GM19328 (cell line): ENCODE data around the gene EFNB2.

ENCODE experiments used
- ATAC-seq: cut with Tn5 transposase; IDR thresholded peaks from one replicate; pipeline ENCODE4 v1.9.1; 2021; ENCODE audit warnings: mild to moderate bottlenecking, moderate library complexity; ENCODE audit not compliant: unreplicated experiment

Gene EFNB2, protein sequence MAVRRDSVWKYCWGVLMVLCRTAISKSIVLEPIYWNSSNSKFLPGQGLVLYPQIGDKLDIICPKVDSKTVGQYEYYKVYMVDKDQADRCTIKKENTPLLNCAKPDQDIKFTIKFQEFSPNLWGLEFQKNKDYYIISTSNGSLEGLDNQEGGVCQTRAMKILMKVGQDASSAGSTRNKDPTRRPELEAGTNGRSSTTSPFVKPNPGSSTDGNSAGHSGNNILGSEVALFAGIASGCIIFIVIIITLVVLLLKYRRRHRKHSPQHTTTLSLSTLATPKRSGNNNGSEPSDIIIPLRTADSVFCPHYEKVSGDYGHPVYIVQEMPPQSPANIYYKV

DNA sequence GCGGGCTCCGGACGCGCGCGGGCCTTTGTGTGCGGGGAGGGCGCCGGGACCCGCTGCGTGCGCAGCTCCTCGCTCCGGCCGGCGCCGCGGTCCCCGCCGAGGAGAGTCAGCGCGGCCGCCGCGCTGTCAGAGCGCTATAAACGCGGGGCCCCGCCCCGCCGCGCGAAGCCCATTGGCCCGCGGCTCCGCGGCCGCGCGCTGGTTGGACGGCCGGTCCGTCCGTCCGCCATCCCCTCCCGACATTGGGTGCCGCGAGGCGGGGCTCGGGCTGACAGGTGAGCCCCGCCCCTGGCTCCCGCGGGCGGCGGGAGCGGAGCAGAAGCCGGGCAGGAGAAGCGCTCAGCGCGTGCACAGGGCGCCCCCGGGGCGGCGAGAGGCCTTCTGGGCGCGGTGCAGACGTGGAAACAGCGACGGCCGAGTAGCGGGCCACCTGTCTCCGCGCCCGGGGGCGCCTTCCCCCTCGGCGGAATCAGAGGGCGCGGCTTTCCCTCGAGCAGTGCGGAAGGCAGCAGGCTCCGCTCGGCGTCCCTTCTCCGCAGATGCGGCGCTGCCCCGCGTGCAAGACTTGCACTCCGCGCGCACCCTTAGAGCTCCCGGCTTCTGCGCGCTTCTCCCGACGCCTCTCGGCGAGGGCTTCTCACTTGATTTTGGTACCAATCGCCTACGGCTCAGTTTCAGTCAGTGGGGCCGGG, at the start of gene EFNB2:
EFNB2 (minus strand) TSS at position 111 of the 692 bp plus-strand sequence. CDS start 698 bp downstream, outside the sequence.
- peak; percentile 97 for ATAC-seq

DNA sequence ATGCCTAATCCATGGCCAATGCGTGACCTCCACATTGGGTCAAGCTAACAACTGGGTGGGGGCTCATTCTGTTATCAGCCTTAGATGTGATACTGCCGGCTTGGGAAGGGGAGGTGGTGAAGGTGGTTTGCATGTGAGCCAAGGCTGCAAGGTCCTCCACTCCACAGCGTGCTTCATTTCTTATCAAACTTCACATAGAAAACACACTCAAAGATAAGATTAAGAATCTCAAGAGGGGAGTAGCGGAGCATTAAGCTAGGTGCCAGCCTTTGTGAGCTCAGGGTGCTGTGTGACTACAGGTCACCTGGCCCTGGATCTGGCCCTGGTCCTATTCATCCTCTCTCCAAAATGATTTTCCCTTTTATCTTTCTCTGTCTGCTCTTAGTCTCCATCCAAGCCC, 45.8 kb upstream of the EFNB2 start:
- no peak for ATAC-seq

DNA sequence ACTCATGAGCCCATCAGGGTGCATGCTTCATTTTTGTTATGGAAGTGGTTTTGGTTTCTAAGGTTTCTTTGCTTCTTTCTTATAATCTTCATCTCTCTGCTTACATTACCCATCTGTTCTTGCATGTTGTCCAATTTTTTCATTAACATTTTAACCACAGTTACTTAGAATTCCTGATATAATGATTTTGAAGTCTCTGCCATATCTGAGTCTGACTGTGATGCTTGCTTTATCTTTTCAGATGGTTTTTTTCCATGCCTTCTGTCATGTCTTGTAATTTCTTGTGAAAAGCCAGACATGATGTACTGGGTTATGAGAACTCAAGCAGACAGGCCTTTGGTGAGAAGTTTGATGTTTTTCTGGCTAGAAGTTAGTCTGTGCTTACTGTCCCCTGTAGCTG, 40.4 kb upstream of the EFNB2 start:
- ATAC-seq = no peak

DNA sequence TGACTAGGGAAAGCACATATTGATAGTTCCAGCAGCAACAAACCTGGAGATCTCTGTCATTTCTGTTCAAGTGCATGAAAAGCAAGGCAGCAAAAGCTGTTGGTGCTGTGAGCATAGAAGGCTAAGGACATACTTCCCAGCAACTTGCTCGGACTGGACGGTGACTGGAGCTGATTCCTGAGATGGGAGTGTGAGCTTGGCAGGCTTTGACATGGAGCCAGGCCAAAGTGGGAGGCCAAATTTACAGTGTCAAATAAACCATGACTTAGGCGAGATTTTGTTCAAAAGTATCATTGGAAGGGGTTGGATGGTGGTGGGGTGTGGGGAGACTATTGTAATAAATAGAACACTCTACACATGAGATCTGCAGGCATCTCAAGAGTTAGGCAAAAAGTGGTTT, 38.4 kb upstream of the EFNB2 start:
- ATAC-seq = no peak

DNA sequence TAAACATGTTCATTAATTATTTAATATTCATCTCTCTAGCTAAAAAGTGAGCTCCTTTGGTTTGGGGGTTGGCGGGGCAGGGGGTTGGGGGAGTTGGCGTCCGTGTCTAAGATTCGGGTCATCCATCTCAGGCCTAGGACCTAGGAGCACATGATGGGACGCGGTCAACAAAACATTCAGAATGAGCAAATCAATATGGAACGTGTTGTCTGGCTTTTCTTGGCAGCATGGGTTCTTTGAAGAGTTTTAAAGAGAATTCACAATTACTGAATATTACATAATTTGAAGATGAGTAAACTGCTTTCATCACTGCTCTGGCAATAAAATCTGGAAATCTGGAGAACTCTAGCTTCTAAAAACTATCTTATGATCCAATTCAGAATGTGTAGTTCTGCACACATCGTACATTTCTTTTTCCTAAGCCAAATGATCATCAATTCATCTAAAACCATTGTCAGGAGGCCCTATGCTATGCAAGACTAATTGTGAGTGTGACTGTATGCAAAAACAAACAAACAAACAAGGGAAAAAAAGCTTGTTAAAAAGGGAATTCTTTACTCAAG, 37.9 kb upstream of the EFNB2 start:
- no peak for ATAC-seq

DNA sequence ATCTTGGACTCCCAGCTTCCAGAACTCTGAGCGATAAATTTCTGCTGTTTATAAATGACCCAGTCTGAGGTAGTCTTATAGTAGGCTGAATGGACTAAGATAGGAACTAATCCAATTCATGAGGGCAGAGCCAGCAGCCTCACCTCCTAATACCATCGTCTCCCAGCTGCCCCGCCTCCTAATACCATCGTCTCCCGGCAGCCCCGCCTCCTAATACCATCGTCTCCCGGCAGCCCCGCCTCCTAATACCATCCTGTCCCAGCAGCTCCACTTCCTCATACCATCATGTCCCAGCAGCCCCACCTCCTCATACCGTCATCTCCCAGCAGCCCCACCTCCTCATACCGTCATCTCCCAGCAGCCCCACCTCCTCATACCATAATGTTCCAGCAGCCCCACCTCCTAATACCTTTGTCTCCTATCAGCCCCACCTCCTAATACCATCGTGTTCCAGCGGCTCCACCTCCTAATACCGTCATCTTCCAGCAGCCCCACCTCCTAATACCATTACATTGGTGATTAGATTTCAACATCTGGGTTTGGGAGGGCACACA, 34.9 kb upstream of the EFNB2 start:
- peak; percentile 30 for ATAC-seq

DNA sequence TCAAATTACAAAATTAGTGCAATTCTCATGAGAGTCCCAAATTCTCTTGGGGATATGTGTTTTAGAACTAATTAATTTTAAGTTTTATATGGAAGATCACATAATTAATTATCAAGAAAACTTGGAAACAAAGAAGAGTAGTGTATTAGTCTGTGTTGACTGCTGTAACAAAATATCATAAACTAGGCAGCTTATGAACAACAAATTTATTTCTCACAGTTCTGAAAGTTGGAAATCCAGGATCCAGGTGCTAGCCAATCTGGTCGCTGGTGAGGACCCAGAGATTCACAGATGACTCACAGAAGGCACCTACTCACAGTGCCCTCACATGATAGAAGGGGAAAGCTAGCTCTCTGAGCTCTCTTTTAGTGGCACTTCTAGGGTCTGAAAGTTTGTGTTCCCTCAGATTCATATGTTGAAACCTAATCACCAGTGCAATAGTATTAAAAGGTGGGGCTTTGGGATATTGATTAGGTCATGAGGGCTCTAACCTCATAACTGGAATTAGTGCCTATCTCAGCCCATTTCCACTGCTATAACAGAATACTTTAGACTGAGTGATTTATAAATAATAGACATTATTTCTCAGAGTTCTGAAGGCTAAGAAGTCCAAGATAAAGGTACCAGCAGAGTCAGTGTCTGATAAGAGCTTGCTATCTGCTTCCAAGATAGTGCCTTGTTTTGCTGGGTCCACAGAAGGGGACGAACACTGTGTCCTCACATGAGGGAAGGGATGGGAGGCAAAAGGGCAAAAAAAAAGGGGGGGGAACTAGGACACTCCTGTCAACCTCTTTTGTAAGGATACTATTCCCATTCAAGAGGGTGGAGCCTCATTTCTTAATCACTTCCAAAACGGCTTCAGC, 34.0 kb upstream of the EFNB2 start:
- no peak for ATAC-seq

DNA sequence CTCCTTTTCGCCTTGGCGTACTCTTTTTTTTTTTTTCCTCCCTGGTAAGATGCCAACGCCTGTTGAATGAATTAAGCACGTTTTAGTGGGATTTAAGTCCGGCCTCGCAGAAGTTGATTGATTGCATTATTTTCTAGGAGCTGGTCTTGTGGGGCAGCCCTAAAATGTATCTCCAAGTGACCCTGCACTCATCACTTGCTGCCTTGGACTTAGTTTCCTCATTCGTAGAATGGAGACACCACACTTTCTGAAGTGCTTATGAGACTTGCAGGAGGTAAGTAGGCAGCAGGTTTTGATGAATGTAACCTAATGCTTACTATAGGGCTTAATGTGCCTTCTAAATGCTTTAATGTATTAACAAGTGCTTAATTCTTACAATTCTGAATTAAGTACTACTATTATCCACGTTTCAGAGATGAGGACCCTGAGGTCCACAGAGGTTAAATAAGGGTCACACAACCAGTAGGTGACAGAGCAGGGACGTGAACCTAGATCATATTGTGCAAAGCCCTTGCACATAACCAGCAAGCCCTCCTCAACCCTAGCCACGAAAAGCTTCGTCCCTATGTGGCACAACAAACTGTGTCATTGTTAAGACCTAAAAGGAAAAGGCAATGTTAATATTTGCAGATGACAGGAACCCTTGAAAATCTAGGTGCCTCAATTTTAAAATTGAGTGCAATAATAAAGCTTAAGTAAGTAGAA, 33.0 kb upstream of the EFNB2 start:
- peak; percentile 32 for ATAC-seq

DNA sequence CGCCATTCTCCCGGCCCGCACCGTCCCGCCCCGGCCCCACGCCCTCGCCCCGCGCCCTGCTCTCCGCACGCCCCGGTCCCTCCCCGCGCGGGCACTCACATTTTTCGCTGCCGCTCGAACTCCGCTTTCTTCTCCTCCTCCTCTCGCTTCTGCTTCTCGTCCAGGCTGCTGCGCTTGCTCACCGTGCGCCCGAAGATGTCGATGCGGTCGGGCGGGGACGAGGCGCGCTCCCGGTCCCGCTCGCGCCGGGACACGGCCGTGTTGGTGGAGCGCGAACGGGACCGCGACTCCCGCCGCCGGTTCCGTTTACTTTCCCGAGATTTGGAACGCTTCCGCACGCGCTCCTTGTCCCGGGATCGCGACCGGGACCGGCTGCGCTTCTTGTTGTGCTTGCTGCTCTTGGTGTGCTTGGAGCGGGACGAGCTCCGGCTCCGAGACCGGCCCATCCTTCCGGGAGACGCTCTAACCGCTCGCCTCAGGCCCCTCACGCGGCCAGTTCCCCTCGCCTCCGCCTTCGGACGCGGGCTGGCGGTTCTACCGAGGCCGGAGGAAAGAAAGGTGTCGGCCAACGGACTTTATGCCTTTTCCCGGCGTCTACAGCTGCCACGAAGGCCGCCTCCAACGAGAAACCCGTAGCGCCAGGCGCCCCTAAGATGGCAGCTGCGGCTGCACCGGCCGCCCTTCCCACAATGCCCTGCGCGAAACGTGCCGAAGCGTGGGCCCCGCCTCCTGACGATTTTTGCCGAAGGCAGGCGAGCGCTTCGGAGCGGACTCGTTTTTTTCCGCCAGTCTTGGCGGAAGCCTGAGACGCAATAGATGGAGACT, 32.2 kb upstream of the EFNB2 start, which contains the start of gene ARGLU1:
ARGLU1 (minus strand) TSS at position 664 of the 825 bp plus-strand sequence; CDS start at position 446, 218 bp downstream.
- ATAC-seq = peak; percentile 61

DNA sequence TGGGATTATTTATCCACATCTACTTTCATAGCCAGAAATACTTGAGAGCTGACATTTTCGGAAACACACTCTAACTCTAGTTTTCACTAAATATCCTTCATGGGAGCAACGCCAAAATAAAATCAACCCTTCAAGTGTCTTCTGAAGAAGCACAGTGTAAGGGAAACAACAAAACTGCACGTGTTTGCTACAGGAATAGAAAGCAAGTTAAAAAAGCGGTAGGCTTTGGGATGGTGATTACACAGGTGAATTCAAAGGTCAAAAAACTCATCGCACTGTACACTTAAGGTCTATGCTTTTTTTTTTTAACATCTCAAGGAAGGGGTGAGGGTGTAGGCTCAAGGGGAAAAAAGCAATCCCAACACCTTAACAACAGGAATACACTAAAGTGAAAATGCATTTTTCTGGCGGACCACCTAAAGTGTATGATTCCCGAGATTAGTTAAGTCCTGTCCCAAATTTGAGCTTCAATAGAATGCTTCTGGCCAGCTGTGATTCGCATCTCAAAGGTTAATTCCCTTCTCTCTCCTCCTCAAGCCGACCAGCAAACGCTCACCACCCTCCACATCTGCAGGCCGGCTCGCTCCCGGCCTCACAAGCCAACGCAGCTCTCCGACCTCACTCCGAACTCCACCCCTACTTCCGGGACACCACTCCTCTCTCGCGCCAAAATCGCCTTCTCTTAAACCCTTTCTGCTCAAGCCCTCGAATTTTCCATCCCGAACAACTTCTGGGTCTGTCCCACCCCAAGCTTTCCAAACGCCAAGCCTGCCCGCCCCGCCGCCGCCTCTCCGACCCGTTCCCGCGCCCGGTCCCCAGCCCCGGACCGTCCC, 31.4 kb upstream of the EFNB2 start:
- peak; percentile 25 for ATAC-seq

DNA sequence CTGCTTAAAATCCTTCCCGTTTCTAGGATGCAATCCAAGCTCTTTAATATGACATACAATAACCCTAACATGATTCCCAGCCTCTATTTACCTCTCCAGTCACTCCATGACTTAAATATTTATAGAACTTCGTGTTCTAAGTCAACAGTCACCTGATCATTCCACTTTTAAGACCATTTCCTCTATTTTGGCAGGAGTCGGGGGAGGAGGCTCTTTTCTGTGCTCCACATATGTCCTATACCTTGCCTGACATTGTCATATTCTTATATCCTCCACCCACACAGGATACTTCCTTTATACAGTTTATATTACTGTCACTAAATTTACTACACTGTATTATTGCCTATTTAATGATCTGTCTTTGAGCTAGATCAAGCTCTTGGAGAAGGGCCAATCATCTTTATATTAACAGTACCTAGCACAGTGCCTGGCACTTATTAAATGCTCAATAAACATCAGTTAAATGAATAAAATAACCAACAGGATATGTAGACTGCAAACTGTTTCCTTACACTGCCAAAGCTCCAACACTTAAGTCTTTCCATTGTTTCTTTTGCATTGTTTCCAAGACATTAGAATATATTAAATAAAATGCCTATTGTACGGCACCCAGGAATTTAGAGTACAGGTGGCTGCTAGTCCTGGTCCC, 29.8 kb upstream of the EFNB2 start:
- ATAC-seq = no peak

DNA sequence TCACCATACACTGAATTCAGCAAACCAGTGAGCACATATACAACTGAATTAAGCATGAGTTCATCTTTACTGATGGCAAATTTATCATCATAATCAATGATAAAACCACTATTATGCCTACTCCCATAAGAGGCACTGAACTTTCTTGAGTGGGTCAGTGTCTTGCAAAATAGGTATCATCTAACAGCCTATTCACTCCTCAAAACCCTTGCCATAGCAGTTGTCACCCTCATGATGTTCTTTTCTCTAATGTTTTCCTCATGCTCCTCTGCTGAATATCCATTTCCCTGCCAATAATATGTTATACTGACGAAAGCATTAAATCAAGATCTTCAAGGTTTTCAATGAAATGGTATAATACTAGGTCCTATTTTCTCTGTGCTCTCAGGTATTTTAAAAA, 26.8 kb upstream of the EFNB2 start:
- ATAC-seq = no peak

DNA sequence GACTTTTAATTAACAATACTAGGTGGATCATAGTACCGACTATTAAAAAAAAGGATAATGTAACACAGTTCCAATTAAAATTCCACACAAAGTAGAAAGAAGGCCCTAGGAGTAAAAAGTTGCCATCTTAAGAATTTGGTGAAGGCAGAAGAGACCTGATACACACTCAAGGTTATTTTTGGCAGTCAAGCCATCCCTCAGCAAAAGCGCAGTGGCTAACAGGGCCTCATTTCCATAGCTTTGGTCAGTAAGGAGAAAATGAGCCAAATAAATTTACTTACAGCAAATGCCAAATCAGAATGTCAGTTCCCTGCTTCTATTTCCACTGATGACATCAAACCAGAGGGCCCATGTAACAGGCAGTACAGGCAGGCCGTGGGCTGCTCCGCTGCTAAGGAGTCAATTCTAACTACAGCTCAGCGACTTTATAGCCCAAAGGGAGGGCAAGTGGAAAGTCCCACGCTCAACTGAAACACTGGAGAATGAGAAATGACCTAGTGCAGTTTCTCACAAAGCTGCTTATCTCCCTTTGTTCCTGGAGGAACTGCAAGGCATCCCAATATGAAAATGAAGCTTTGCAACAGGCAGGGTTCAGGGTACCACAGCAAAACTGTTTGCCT, 26.2 kb upstream of the EFNB2 start:
- ATAC-seq = peak; percentile 77

DNA sequence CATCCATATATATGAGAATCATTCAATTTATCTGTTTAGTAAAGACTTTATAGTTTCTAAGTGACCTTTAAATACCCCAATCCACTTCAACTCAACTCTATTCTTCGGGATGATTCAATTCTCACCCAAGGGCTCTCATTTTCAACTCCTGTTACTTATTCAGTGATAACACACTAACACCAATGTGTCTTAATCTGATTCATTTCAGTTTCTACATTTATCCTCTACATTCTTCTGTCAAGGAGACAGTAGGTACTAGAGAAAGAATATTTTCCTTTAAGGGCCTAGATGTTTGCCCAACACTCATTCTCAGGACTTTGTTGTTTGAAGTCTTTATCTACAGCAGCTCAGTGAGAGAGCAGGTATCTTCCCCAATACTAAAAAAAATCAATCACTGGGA, 25.4 kb upstream of the EFNB2 start:
- no peak for ATAC-seq

DNA sequence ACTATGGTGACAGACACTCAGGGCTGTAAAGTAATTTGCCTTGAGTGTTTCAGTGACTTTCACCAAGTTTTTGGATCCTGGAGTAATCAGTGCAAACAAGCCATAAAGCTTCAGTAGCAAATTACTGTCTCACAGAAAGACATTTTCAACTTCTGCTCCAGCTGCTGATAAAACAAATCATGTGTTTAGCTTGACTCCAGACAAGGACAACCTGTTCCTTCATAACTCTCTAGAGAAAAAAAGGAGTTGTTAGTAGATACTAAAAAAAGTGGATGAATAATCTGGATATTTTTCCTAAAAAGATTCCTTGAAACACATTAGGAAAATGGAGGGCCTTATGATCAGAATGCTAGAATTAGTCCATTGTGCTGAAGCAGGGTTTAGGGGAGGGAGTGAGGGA, 23.1 kb upstream of the EFNB2 start:
- ATAC-seq = no peak

DNA sequence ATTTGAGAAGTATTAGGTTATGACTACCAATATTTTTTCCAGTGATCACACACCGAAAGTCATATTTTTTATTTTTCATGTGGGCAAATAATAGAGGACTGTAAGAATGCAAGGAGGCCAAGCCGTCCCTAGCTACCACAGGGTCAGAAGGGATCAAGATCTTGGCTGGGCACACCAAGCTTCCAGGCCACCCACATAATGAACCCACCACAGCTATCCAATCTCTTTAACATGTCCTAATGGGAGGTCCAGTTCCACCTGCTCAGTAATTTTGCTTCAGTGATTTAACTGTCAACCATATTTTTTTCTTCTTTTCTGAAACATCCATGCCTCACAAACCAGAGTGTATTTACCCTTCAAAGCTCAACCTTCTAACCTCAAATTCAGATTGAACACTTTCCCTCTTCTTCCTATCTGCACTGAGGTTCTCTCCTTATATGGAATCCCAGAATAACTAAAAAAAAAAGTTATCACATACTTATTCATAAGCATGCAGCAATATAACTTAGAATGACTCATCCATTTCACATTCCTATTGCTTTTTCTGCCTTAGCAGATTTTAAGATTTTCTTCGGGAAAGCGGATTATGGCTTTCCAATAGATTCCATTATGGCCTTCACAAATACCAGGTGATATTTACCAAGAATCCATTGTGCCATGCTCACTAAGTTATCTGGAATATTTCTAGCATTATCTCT, 20.3 kb upstream of the EFNB2 start:
- no peak for ATAC-seq

DNA sequence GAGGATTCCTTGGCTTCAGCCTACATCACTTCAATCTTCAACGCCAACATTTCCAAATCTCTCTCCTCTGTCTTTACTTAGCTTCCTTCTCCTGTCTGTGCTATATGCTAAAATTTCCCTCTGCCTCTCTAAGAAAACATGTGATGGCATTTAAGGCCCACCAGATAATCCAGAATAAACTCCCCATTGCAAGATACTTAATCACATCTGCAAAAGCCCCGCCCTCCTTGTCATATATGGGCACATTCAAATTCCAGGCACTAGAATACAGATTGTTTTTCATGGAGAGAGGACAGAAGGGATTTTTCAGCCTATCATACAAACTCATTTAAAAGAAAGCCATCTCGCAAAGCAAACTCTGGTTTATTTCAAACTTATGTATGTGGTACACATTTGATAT, 16.3 kb upstream of the EFNB2 start:
- no peak for ATAC-seq
